Measurements from ENCODE around the gene CDH11.

DNA sequence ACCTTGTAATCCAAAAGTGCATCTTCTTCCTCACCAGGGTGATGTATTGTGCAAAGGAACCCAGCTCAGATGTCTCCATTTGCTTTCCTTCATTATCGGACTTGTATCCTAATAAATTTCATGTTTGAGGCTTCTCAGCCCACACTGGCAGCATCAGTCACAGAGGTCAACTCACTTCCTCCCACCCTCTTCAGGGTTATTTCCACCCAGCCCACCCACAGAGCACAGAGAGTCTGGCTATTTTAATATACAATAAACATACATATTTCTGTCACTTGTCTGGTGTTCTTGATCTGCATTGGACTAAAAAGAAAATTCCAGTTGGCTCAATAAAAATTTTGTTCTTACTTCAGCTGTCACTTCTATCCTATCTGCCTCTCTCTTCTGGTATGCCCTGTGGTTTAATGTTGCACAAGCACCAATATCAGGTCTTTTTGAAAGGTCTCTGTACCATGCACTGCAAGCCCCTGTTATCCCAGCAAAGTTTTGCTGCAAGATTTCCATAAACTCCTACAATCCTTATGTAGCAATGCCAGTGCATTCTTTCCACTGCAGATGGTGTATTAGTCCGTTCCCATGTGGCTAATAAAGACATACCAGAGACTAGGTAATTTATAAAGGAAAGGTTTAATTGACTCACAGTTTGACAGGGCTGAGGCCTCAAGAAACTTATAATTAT, 201.8 kb downstream of the CDH11 start:
- TF ChIP-seq SMC3 (conservative IDR thresholded peaks at IDR 0.05; ENCODE audit: poor library complexity) (no peak), CTCF (IDR thresholded peaks at IDR 0.05; ENCODE audit: poor library complexity, severe bottlenecking) (no peak), EP300 (conservative IDR thresholded peaks at IDR 0.05; ENCODE audit: poor library complexity, severe bottlenecking) (no peak), POLR2AphosphoS5 (IDR thresholded peaks at IDR 0.05) (no peak), RAD21 (conservative IDR thresholded peaks at IDR 0.05) (no peak)
